ENCODE results near the gene RBM6.

DNA sequence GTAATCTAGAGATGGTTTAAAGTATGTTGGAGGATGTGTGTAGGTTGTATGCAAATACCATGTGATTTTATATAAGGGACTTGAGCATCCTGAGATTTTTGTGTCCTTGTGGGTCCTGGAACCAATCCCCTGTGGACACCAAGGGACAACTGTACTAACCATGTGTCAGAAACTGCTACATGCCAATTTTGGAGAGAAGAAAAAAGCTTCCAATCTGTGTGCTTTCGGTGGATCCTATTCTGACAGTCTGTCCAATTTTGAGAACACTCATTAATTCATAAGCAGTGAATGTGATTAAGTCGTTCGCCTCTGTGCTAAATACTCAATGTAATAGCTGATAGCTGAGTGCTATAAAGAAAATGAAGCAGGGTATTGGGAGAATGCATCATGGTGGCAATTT lies 61.6 kb downstream of the RBM6 start:
- TF ChIP-seq EZH2phosphoT487 (IDR thresholded peaks at IDR 0.05; ENCODE audit: insufficient read depth, low read depth) (no peak), EZH2 (IDR thresholded peaks at IDR 0.05; ENCODE audit: insufficient read depth, poor library complexity, severe bottlenecking) (no peak)

Data from GM23248 (cell line).